Psoas muscle (tissue), 8 donors: ENCODE results near the gene COL20A1. TPM values are rescaled to one million over a fixed set of nuclear protein-coding genes. Genes with fewer than 3 reads are reported as not detected.

Source experiments
- ATAC-seq, 4 donors: fragments of 200-7000 bp; cut with Tn5 transposase; one replicate each; pipeline ENCODE4 v1.9.1; 2020; ENCODE audit warnings: moderate library complexity in 3 of 4, mild to moderate bottlenecking in 2 of 4
- DNase-seq, 2 donors: peaks; one replicate each; pipeline ENCODE4 v3.0.0-alpha.2; 2020
- H3K27ac ChIP-seq: fragments of 200-600 bp; one replicate; pipeline ENCODE4 v1.8.0; 2022
- H3K27me3 ChIP-seq, 3 donors: fragments of 200-600 bp in 1 of 3; one replicate each; pipeline versions ENCODE4 v1.6.1 to v1.8.0; 2013 to 2022; ENCODE audit warnings: low read length in 2 of 3, mild to moderate bottlenecking in 2 of 3, moderate library complexity in 1 of 3; ENCODE audit not compliant: insufficient read depth in 3 of 3
- H3K36me3 ChIP-seq, 2 donors: fragments of 200-600 bp in 1 of 2; one replicate each; pipeline versions ENCODE4 v1.6.1 to v1.8.0; 2013 to 2022; ENCODE audit warnings: low read depth in 1 of 2, mild to moderate bottlenecking in 1 of 2, moderate library complexity in 1 of 2; ENCODE audit not compliant: insufficient read depth in 1 of 2
- H3K4me1 ChIP-seq: fragments of 200-600 bp; one replicate; pipeline ENCODE4 v1.8.0; 2022
- H3K4me3 ChIP-seq: fragments of 200-600 bp; one replicate; pipeline ENCODE4 v1.8.0; 2022; ENCODE audit warnings: mild to moderate bottlenecking
- H3K9me3 ChIP-seq: fragments of 200-600 bp; one replicate; pipeline ENCODE4 v1.8.0; 2022
- WGBS, 3 donors: extraction: QIAGEN DNeasy Blood & Tissue Kit; methylation state at CpG; one replicate each; pipeline versions ENCODE4 v1.1.6 to v1.1.7; 2013; 5-methylcytosine and 5-hydroxymethylcytosine counted together
- intact Hi-C, 2 donors: fragments of 100-400 bp; cut with DNase I; formaldehyde crosslinking; loops; one replicate each; pipeline versions ENCODE4 v1.11.0 to v1.14.2; 2022
- polyA plus RNA-seq, 3 donors: library from polyadenylated mRNA; stranded (reverse); fragments of 200-250 nt; gene quantifications; one replicate each; pipeline ENCODE4 v1.2.3, GENCODE V29; 2013
- total RNA-seq, 4 donors: library from RNA; stranded (reverse); fragmentation: NEBNext Ultra II Directional in 2 of 4; extraction: Animal tissue kit (Norgen Biotek cat#: 25700) in 2 of 4; gene quantifications; one replicate each; pipeline versions ENCODE4 v1.2.1 to v1.2.4, GENCODE V29; 2021 to 2023
- TF ChIP-seq, protein P1 (sequence below): fragments of 200-600 bp; IDR thresholded peaks from one replicate; pipeline ENCODE4 v1.8.0; 2022; ENCODE audit warnings: antibody characterized with exemption
- donor health status: healthy with polysubstance abuse.
- donor health status: DM: no; HTN: no; CAD: no; lungs with moderate emphysema.
- donor health status: Bipolar disorder and iron deficiency.
- donor health status: healthy.
- donor health status: DM: yes; HTN: yes; CAD: no.
- donor health status: DM: no; HTN: no; CAD: no.
- donor health status: DM: no; HTN: no; CAD: no.
- donor health status: DM: yes; HTN: yes; CAD: no.

COL20A1 gene
- total and polyA plus RNA-seq, 7 donors = 0.08 to 0.09 TPM; not detected in 5

DNA sequence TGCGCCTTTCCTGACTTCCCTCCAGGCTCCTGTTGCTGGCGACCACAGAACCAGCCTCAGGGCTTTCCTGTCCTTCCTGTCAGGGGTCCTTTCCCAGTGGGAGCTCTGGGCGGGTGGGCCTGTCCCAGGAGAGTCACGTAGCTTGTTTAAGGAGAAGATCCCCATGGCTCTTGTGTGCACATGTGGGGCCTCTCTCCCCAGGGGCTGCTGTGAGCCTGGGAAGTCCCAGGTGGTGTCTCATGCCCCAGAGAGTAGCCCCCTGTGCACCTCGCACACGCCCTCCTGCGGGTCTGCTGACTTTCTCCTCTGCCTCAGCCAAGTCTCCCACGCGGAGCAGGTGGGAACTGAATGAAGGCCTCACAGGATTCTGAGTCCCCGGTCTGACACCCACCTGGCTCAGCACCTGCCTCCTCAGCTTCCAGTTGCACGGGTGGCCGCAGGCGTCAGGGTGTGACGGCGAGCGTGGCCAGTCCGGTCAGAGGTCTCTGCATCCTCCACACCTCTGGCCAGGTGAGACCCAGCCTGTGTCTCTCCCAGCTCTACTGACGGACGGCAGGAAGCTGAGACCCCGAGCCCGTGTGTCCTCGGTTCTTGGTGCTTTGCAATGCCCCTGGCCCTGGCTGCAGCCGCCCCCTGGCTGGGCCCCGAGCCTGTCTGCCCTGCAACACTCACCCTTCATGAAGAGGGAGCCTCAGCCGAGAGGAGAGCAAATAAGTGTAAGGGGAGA, 33.1 kb upstream of the COL20A1 start:
- Histone ChIP-seq H3K4me3 (no peak overlapping the region), H3K36me3 (no peaks in the 10 kb centered on the region), H3K9me3 (no peaks in the 10 kb centered on the region), H3K4me1 (no peaks in the 10 kb centered on the region), H3K27me3 (peaks cover 0 to 69% (median 10%) of the 10 kb centered on the region in 3 donors), H3K27ac (no peak overlapping the region)
- DNase-seq (no peak), ATAC-seq (no peak)
- TF ChIP-seq, protein P1, sequence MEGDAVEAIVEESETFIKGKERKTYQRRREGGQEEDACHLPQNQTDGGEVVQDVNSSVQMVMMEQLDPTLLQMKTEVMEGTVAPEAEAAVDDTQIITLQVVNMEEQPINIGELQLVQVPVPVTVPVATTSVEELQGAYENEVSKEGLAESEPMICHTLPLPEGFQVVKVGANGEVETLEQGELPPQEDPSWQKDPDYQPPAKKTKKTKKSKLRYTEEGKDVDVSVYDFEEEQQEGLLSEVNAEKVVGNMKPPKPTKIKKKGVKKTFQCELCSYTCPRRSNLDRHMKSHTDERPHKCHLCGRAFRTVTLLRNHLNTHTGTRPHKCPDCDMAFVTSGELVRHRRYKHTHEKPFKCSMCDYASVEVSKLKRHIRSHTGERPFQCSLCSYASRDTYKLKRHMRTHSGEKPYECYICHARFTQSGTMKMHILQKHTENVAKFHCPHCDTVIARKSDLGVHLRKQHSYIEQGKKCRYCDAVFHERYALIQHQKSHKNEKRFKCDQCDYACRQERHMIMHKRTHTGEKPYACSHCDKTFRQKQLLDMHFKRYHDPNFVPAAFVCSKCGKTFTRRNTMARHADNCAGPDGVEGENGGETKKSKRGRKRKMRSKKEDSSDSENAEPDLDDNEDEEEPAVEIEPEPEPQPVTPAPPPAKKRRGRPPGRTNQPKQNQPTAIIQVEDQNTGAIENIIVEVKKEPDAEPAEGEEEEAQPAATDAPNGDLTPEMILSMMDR = no peak
- intact Hi-C loops = no loop called here
- 74 to 88% (median 78%) methylated on average over 25 of the region's 25 CpGs for WGBS, 3 donors

DNA sequence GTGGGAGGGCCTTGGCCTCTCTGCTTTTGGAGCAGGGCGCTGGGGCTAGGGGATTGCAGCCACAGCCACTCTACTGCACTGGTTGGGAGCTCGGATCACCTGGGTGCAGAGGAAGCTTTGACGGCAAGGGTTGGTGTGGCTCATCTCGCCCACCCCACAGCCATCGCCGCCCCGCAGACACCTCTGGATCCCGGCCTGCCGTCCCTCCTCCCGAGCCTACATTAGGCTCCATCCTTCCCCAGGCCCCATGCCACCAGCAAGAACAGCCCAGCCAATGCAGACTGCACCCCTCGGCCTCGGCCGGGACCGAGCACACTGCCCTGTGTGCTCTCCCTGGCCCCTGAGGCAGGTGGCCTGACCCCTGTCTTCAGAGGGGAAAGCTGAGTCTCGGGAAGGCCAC, 32.5 kb upstream of the COL20A1 start:
- H3K27ac ChIP-seq = no peak overlapping the region
- intact Hi-C loops = no loop called here
- no peaks in the 10 kb centered on the region for H3K36me3 ChIP-seq
- no peaks in the 10 kb centered on the region for H3K4me1 ChIP-seq
- no peak overlapping the region for H3K4me3 ChIP-seq
- WGBS, 3 donors = 66 to 81% (median 69%) methylated on average over 14 to 15 of the region's 15 CpGs
- no peaks in the 10 kb centered on the region for H3K9me3 ChIP-seq
- H3K27me3 ChIP-seq = peaks cover 0 to 69% (median 10%) of the 10 kb centered on the region in 3 donors
- TF ChIP-seq, protein P1 = no peak
- DNase-seq (no peak), ATAC-seq (no peak)

DNA sequence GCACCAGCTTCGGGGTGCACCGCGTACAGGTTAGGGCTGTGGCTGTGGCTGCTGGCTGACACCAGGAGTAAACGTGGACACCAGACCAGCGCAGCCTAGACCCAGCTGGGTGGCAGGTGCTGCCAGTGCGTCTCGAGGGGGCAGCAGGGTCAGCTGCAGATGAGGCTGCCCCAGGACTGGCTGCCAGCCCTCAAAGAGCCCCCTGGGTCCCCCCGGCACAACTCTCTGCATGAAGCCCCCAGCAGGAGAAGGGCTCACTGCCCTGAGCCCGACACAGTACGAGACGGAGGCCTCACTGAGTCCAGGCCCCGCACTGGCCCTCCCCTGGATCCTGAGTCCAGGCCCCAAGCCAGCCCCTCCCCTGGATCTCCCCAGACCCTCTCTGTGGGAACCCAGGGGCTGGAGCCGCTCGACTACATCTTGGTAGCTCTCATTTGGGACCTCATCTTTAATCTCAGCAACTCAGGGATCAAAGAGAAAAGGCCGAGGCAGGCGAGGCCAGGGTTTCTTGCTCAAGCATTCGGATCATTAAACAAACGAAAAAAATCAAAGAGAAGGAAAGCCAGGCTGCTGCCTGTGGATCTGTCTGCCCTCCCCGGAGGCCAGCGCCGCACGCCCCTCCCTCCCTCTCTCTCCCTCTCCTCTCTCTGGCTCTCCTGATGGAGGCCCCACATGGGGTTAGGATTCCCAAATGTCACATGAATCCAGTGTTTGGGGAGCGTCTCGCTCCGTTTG, 31.8 kb upstream of the COL20A1 start:
- no peaks in the 10 kb centered on the region for H3K9me3 ChIP-seq
- no peak overlapping the region for H3K27ac ChIP-seq
- no peak overlapping the region for H3K4me3 ChIP-seq
- peaks cover 4% of the 10 kb centered on the region for H3K4me1 ChIP-seq
- peaks cover 0 to 68% (median 6%) of the 10 kb centered on the region in 3 donors for H3K27me3 ChIP-seq
- ATAC-seq = no peak
- DNase-seq = no peak
- WGBS, 3 donors = 44 to 52% (median 47%) methylated on average over 25 of the region's 25 CpGs
- TF ChIP-seq, protein P1 = no peak
- no peaks in the 10 kb centered on the region for H3K36me3 ChIP-seq
- intact Hi-C loops = no loop called here

DNA sequence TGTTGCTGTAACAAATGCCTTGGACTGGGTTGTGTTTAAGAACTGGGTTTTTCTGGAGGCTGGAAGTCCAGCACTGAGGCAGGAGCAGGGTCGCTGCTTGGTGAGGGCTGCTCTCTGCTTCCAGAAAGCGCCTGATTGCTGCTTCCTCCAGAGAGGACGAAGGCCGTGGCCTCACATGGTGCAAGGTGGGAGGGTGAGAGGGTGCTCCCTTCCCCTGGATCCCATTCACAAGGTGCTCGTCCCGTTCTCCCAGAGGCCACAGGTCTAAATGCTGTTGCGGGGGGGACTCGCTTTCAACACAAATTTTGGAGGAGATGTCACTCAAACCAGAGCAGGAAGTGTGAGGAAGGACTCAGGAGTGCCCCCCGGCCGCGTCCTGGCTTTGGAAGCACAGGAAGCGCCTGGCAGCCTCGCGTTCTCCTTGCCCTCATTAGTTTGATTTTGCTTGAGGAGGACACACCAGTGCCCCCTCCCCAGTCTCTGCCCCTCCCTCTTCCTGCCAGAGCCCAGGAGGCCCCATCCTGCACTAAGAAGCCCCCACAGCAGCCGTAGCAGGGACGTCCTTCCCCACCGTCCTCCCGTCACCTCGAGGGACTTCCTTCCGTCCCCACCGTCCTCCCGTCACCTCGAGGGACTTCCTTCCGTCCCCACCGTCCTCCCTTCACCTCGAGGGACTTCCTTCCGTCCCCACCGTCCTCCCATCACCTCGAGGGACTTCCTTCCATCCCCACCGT, 31.0 kb upstream of the COL20A1 start:
- ATAC-seq = no peak

More for the DNA sequence above, 31.0 kb upstream of the COL20A1 start:
- no peak overlapping the region for H3K27ac ChIP-seq
- TF ChIP-seq, protein P1 = no peak
- 54 to 56% (median 54%) methylated on average over 26 to 30 of the region's 30 CpGs for WGBS, 3 donors
- intact Hi-C loops = no loop called here
- no peak for DNase-seq
- H3K4me1 ChIP-seq = peaks cover 6% of the 10 kb centered on the region
- H3K4me3 ChIP-seq = no peak overlapping the region
- H3K27me3 ChIP-seq = peaks cover 0 to 64% (median 2%) of the 10 kb centered on the region in 3 donors
- no peaks in the 10 kb centered on the region for H3K36me3 ChIP-seq
- no peaks in the 10 kb centered on the region for H3K9me3 ChIP-seq
